SK-N-DZ (cell line): ENCODE results near the gene ANGEL2.
"Not testable (repeated sequence)": the region's sequence is repeated elsewhere in the genome, so short reads cannot be mapped to it uniquely, and the experiment has no call there.

Source experiments
- DNase-seq: peaks from one replicate; pipeline ENCODE4 v3.0.0-alpha.2; 2015; ENCODE audit warnings: low spot score

ANGEL2 gene

GRCh38 chr1:212976586-212976985 is 39.1 kb downstream of the ANGEL2 start:
- DNase-seq: no peak

- DNase-seq: no peak
Measured at GRCh38 chr1:212975111-212975918, 40.4 kb downstream of the ANGEL2 start.

- no peak for DNase-seq
Measured at GRCh38 chr1:212974711-212975110, 41.0 kb downstream of the ANGEL2 start.

GRCh38 chr1:212973899-212974298 is 41.8 kb downstream of the ANGEL2 start:
- no peak for DNase-seq

- DNase-seq: no peak
Measured at GRCh38 chr1:212973426-212973825, 42.2 kb downstream of the ANGEL2 start.

- DNase-seq: no peak
Measured at GRCh38 chr1:212971312-212971711, 44.4 kb downstream of the ANGEL2 start.

GRCh38 chr1:212970085-212970484 is 45.6 kb downstream of the ANGEL2 start:
- no peak for DNase-seq

- no peak for DNase-seq
Measured at GRCh38 chr1:212968368-212968863, 47.3 kb downstream of the ANGEL2 start.

GRCh38 chr1:212967801-212968200 is 47.9 kb downstream of the ANGEL2 start:
- peak; percentile 23 for DNase-seq

GRCh38 chr1:212966616-212967015 is 49.1 kb downstream of the ANGEL2 start:
- DNase-seq: no peak

- DNase-seq: not testable (repeated sequence)
Measured at GRCh38 chr1:212964993-212965392, 50.7 kb downstream of the ANGEL2 start.

GRCh38 chr1:212964102-212964501 is 51.6 kb downstream of the ANGEL2 start:
- DNase-seq: no peak

GRCh38 chr1:212962509-212962908 is 53.2 kb downstream of the ANGEL2 start:
- no peak for DNase-seq

GRCh38 chr1:212960932-212961331 is 54.7 kb downstream of the ANGEL2 start:
- DNase-seq: no peak

GRCh38 chr1:212959266-212960220 is 56.1 kb downstream of the ANGEL2 start:
- DNase-seq: no peak

GRCh38 chr1:212958175-212958574 is 57.5 kb downstream of the ANGEL2 start:
- no peak for DNase-seq

- DNase-seq: no peak
Measured at GRCh38 chr1:212957546-212957945, 58.1 kb downstream of the ANGEL2 start.

- no peak for DNase-seq
Measured at GRCh38 chr1:212955961-212956620, 59.6 kb downstream of the ANGEL2 start.

- no peak for DNase-seq
Measured at GRCh38 chr1:212955098-212955497, 60.6 kb downstream of the ANGEL2 start.

GRCh38 chr1:212954514-212954913 is 61.2 kb downstream of the ANGEL2 start:
- no peak for DNase-seq

GRCh38 chr1:212953321-212953720 is 62.3 kb downstream of the ANGEL2 start:
- DNase-seq: no peak

GRCh38 chr1:212952641-212952976 is 63.1 kb downstream of the ANGEL2 start:
- no peak for DNase-seq
